Left ventricle myocardium inferior (tissue), 1 donor: ENCODE results near the gene SUGCT. TPM values are rescaled to one million over a fixed set of nuclear protein-coding genes. Genes with fewer than 3 reads are reported as not detected.

Experiments used
- DNase-seq: peaks from one replicate; pipeline ENCODE4 v3.0.0-alpha.2; 2020
- H3K27ac ChIP-seq: fragments of 200-600 bp; replicated peaks from 2 replicates; pipeline ENCODE4 v1.8.0; 2021
- H3K27me3 ChIP-seq: fragments of 200-600 bp; 2 replicates; pipeline ENCODE4 v1.8.0; 2021; ENCODE audit warnings: low read depth
- H3K36me3 ChIP-seq: fragments of 200-600 bp; 2 replicates; pipeline ENCODE4 v1.8.0; 2021
- H3K4me1 ChIP-seq: fragments of 200-600 bp; 2 replicates; pipeline ENCODE4 v1.8.0; 2021
- H3K4me3 ChIP-seq: fragments of 200-600 bp; 2 replicates; pipeline ENCODE4 v1.8.0; 2021; ENCODE audit warnings: mild to moderate bottlenecking, moderate library complexity
- H3K9me3 ChIP-seq: fragments of 200-600 bp; replicated peaks from 2 replicates; pipeline ENCODE4 v1.8.0; 2021
- CTCF ChIP-seq: fragments of 200-600 bp; IDR thresholded peaks from 2 replicates; pipeline ENCODE4 v1.8.0; 2021; ENCODE audit warnings: antibody characterized with exemption, mild to moderate bottlenecking, borderline replicate concordance
- intact Hi-C: fragments of 100-400 bp; cut with micrococcal nuclease; formaldehyde crosslinking; loops from one replicate; pipeline ENCODE4 v1.11.0; 2022
- total RNA-seq: library from RNA; stranded (reverse); fragmentation: NEBNext Ultra II Directional; extraction: Animal tissue kit (Norgen Biotek cat#: 25700); gene quantifications from one replicate; pipeline ENCODE4 v1.2.1, GENCODE V29; 2021
- donor health status: DM: no; HTN: yes; CAD: no; lungs with severe emphysema.

The SUGCT gene
- total RNA-seq, 1 donor from 2014 or later = 5.0 TPM

- Histone ChIP-seq H3K27me3 (no peaks in the 10 kb centered on the region), H3K4me1 (no peaks in the 10 kb centered on the region), H3K9me3 (no peaks in the 10 kb centered on the region), H3K27ac (no peak overlapping the region), H3K36me3 (no peaks in the 10 kb centered on the region), H3K4me3 (no peak overlapping the region)
- TF ChIP-seq CTCF = no peak
- no peak for DNase-seq
- intact Hi-C loops = no loop called here
These were observed 386.4 kb downstream of the SUGCT start for GRCh38 chr7:40520986-40521738.

GRCh38 chr7:40525764-40526163, 391.0 kb downstream of the SUGCT start:
- TF ChIP-seq CTCF = no peak
- Histone ChIP-seq H3K27me3 (no peaks in the 10 kb centered on the region), H3K4me1 (no peaks in the 10 kb centered on the region), H3K36me3 (no peaks in the 10 kb centered on the region), H3K9me3 (no peaks in the 10 kb centered on the region), H3K4me3 (no peak overlapping the region), H3K27ac (no peak overlapping the region)
- intact Hi-C loops = no loop called here
- DNase-seq = no peak

GRCh38 chr7:40526951-40527715, 392.3 kb downstream of the SUGCT start:
- TF ChIP-seq CTCF = no peak
- intact Hi-C loops = no loop called here
- no peaks in the 10 kb centered on the region for H3K36me3 ChIP-seq
- no peak overlapping the region for H3K27ac ChIP-seq
- DNase-seq = no peak
- no peaks in the 10 kb centered on the region for H3K9me3 ChIP-seq
- no peaks in the 10 kb centered on the region for H3K27me3 ChIP-seq
- H3K4me1 ChIP-seq = no peaks in the 10 kb centered on the region
- H3K4me3 ChIP-seq = no peak overlapping the region

GRCh38 chr7:40527723-40528122, 392.9 kb downstream of the SUGCT start:
- no peak for DNase-seq
- Histone ChIP-seq H3K27me3 (no peaks in the 10 kb centered on the region), H3K27ac (no peak overlapping the region), H3K36me3 (no peaks in the 10 kb centered on the region), H3K4me3 (no peak overlapping the region), H3K4me1 (no peaks in the 10 kb centered on the region), H3K9me3 (no peaks in the 10 kb centered on the region)
- TF ChIP-seq CTCF = no peak
- intact Hi-C loops = no loop called here

- no peak for TF ChIP-seq CTCF
- intact Hi-C loops = no loop called here
- Histone ChIP-seq H3K27me3 (no peaks in the 10 kb centered on the region), H3K4me3 (no peak overlapping the region), H3K27ac (no peak overlapping the region), H3K9me3 (no peaks in the 10 kb centered on the region), H3K36me3 (no peaks in the 10 kb centered on the region), H3K4me1 (no peaks in the 10 kb centered on the region)
- DNase-seq = no peak
These were observed 395.5 kb downstream of the SUGCT start for GRCh38 chr7:40530292-40530691.
